Activated CD4-positive, alpha-beta memory T cell treated with anti-CD3 and anti-CD28 coated beads, Interleukin-2, amount 10 ng/mL, durations not matched to agents 7 days and 5 days (primary cell): ENCODE results near the gene FAM72A. TPM values are rescaled to one million over a fixed set of nuclear protein-coding genes. Genes with fewer than 3 reads are reported as not detected.
"Not testable (repeated sequence)": the region's sequence is repeated elsewhere in the genome, so short reads cannot be mapped to it uniquely, and the experiment has no call there.

Experiments
- CTCF ChIA-PET: fragments of 350-600 bp; sonication (Branson Sonifier 250); formaldehyde crosslinking; loops from one replicate; lab custom pipeline; 2021; ENCODE audit warnings: antibody characterized with exemption, inconsistent platforms; lab: Charles Lee
- POLR2A ChIA-PET: fragments of 350-600 bp; sonication (Branson Sonifier 250); formaldehyde crosslinking; loops from one replicate; lab custom pipeline; 2021; ENCODE audit warnings: antibody characterized with exemption; lab: Charles Lee
- DNase-seq: peaks from one replicate; pipeline ENCODE4 v3.0.0-alpha.2; 2020
- H3K27ac Mint-ChIP-seq: one replicate; pipeline ENCODE4 v1.8.0; 2021; ENCODE audit warnings: mild to moderate bottlenecking, mixed read lengths
- H3K27me3 Mint-ChIP-seq: one replicate; pipeline ENCODE4 v1.8.0; 2021; ENCODE audit warnings: mixed read lengths
- H3K36me3 Mint-ChIP-seq: one replicate; pipeline ENCODE4 v1.8.0; 2021; ENCODE audit warnings: low read depth, mixed read lengths
- H3K4me1 Mint-ChIP-seq: one replicate; pipeline ENCODE4 v1.8.0; 2021; ENCODE audit warnings: mixed read lengths
- H3K4me3 Mint-ChIP-seq: one replicate; pipeline ENCODE4 v1.8.0; 2021; ENCODE audit warnings: mild to moderate bottlenecking, mixed read lengths
- H3K9me3 Mint-ChIP-seq: one replicate; pipeline ENCODE4 v1.8.0; 2021; ENCODE audit warnings: mixed read lengths
- total RNA-seq, 2 experiments: library from RNA; stranded (reverse); gene quantifications; one replicate each; pipeline ENCODE4 v1.2.3, GENCODE V29; 2021

FAM72A gene
- total RNA-seq, 2 experiments from 2014 or later: 31.6 to 34.1 TPM

- DNase-seq, CTCF ChIA-PET, H3K4me3 Mint-ChIP-seq, H3K4me1 Mint-ChIP-seq, H3K9me3 Mint-ChIP-seq, POLR2A ChIA-PET, H3K36me3 Mint-ChIP-seq, H3K27ac Mint-ChIP-seq, H3K27me3 Mint-ChIP-seq: not testable (repeated sequence)
Measured at GRCh38 chr1:206196748-206197424, 5.8 kb downstream of the FAM72A start.

DNA sequence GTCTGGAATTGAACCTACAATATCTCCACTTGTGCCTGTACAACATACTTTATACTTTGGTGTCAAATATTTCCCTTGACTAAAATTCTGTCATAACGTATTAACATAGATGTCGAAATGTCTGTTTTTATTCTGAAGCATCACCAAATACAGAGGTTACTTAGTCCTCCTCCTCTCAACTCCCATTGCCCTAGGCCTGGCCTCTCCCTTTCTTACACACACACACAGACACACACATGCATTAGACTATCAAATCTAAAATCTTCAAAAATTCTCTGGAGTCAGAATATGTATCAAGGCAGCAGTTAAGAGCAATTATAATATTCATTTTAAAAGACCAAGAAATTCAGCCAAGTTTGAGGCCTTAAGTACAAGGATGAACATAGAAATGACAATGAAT is 7.5 kb downstream of the FAM72A start:
- H3K36me3 Mint-ChIP-seq, H3K27me3 Mint-ChIP-seq, H3K9me3 Mint-ChIP-seq, DNase-seq, CTCF ChIA-PET, H3K27ac Mint-ChIP-seq, POLR2A ChIA-PET, H3K4me3 Mint-ChIP-seq, H3K4me1 Mint-ChIP-seq: not testable (repeated sequence)

DNA sequence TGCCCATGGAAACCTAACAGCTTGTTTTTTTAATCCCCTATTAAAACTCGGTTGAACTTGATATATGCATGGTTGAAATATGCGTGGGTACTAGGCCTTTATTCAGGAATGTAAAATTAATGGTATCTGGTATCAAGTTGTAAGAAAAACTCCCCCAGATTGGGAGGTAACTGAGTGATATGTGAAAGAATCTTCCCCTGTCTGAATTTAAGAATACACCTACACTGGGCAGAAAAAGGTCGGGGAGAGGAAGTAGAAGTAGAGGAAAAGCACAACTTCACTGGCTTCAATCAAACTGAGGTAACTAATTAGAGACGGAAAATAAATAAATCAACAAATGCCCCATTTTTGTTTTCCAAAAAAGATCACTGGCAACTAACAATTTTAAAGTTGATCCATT is 15.8 kb downstream of the FAM72A start:
- POLR2A ChIA-PET: not testable (repeated sequence)

GRCh38 chr1:206185778-206186177 is 16.9 kb downstream of the FAM72A start:
- H3K9me3 Mint-ChIP-seq, POLR2A ChIA-PET, H3K4me1 Mint-ChIP-seq, H3K36me3 Mint-ChIP-seq, H3K27ac Mint-ChIP-seq, DNase-seq, H3K4me3 Mint-ChIP-seq, H3K27me3 Mint-ChIP-seq, CTCF ChIA-PET: not testable (repeated sequence)

More for the DNA sequence above, 15.8 kb downstream of the FAM72A start:
- H3K4me1 Mint-ChIP-seq, H3K27ac Mint-ChIP-seq, H3K27me3 Mint-ChIP-seq, CTCF ChIA-PET, H3K36me3 Mint-ChIP-seq, DNase-seq, H3K9me3 Mint-ChIP-seq, H3K4me3 Mint-ChIP-seq: not testable (repeated sequence)

DNA sequence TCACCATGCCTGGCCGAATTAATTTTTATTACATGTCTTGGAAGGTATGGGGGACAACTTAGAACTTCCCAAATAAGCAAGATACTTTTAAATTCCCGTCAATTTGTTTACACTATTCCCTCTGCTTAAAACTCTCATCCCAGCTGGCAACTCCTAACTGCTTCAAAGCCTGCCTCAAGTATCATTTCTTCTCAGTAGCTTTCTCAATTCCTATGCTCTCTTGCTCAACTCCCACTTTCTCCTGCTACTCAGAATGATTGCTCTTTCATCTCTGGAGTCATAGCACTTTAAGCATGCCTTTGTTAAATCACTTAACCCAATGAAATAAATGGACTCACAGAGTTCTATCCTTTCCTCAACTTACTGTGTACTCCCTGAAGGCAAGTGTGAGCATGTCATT is 18.9 kb downstream of the FAM72A start:
- H3K27ac Mint-ChIP-seq, H3K36me3 Mint-ChIP-seq, H3K9me3 Mint-ChIP-seq, DNase-seq, POLR2A ChIA-PET, H3K27me3 Mint-ChIP-seq, H3K4me3 Mint-ChIP-seq, H3K4me1 Mint-ChIP-seq, CTCF ChIA-PET: not testable (repeated sequence)

DNA sequence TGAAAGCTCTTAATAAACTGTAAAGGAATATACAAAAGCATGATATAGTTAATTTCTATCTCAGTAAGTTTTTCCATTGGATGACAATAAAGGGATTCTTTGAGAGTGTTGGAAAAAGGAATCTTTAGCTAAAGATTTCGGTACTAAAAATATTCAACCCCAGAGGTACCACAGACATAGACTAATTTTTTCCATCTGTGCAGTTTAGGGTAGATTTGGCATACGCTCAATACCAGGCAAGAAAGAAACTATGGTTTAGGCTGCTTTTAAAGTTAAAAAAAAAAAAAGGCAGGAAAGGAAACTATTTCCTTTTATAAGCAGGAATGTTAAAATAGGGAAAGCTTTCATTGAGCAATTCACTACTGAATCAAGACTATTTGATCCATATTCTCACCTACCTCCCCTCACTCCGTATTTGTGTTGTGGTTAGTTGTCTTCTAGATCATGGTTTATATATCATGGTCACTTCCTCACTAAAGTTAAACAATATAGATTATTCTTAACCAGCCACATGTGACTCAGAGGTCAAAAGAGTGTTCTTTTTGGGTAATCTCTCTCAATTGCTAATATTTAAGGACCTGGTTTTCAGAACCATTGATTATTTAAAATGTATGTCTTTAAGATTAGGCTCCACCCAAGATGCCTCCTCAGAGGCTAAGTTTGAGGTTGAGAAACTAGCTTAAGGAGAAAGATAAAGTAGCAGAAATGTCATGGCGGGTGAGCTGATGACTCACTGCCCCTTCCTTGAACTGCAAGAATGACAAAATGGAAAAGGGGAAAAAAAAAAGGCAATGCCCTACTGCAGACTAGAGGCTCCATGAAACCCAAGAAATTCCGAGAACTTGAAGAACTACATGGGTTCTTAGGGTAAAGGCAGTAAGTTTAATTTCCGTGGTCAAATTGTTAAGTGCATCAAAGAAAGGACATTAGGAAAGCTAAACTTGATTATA is 20.0 kb downstream of the FAM72A start:
- H3K36me3 Mint-ChIP-seq, H3K9me3 Mint-ChIP-seq, CTCF ChIA-PET, POLR2A ChIA-PET, DNase-seq, H3K4me3 Mint-ChIP-seq, H3K27ac Mint-ChIP-seq, H3K27me3 Mint-ChIP-seq, H3K4me1 Mint-ChIP-seq: not testable (repeated sequence)

DNA sequence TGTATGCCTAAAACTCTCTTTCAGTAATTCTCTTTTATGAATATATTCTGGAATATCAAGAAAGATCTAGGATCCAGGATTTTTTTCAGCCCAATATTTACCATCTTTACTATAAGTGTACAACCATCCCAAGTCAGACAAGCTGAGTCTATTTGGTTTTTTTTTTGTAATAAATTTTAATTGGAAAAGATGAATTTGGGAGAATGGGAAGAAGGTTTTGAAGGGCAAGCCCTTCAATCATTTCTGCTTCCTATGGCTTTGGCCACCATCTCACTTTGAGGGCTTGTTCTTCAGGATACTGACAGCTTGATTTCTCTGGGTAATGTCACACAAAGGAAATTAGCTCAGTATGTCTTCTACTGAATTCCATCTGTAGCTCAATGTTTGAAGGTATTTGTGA is 23.0 kb downstream of the FAM72A start:
- H3K36me3 Mint-ChIP-seq, H3K27me3 Mint-ChIP-seq, H3K4me1 Mint-ChIP-seq, H3K9me3 Mint-ChIP-seq, POLR2A ChIA-PET, H3K4me3 Mint-ChIP-seq, CTCF ChIA-PET, DNase-seq, H3K27ac Mint-ChIP-seq: not testable (repeated sequence)

DNA sequence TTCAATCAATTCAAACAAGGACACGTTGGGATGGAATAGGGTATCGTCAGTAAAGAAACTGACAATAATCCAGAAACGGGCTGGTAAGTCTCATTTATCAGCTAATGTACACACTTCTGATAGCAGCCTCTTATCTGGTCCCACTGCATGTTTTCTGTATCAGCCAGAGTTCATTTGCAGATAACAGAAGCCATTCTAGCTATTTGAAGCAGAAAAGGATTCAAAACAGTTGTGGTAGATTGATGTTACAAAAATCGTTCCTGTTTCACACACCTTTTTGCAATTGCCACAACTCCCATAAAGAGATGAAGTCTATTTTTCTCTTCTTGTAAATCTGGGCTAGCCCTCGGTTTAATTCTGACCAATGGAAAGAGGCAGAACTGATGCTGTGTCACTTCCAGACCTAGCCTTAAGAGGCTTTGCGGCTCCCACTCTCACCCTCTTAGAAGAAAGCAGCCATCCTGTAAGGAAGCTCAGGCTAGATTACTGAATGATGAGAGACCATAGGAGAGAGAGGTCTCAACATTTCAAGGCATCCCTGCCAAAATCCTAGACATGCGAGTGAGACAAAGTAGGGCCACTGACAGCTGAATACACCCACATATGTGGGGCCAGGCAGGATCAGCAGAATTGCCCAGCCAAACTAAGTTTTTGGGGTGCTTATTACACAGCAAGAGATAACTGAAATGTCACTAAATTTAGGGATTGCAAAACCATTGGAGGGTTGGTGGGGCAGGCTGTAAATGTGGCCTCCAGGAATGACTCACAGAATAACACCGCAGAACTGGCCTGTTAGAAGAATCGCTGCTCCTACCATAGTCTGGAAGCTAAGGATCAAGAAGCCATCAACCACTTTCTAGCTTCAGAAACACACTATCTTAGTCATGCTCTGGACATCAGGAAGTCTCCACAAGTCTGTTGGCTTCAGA is 24.3 kb downstream of the FAM72A start:
- H3K9me3 Mint-ChIP-seq, DNase-seq, H3K4me1 Mint-ChIP-seq, POLR2A ChIA-PET, H3K27ac Mint-ChIP-seq, CTCF ChIA-PET, H3K27me3 Mint-ChIP-seq, H3K4me3 Mint-ChIP-seq, H3K36me3 Mint-ChIP-seq: not testable (repeated sequence)

- H3K27ac Mint-ChIP-seq, CTCF ChIA-PET, H3K4me3 Mint-ChIP-seq, POLR2A ChIA-PET, DNase-seq, H3K4me1 Mint-ChIP-seq, H3K27me3 Mint-ChIP-seq, H3K9me3 Mint-ChIP-seq, H3K36me3 Mint-ChIP-seq: not testable (repeated sequence)
Measured at GRCh38 chr1:206176114-206176502, 26.5 kb downstream of the FAM72A start.

GRCh38 chr1:206175459-206176113 is 27.1 kb downstream of the FAM72A start:
- CTCF ChIA-PET, DNase-seq, H3K4me1 Mint-ChIP-seq, H3K9me3 Mint-ChIP-seq, H3K4me3 Mint-ChIP-seq, H3K36me3 Mint-ChIP-seq, POLR2A ChIA-PET, H3K27ac Mint-ChIP-seq, H3K27me3 Mint-ChIP-seq: not testable (repeated sequence)

DNA sequence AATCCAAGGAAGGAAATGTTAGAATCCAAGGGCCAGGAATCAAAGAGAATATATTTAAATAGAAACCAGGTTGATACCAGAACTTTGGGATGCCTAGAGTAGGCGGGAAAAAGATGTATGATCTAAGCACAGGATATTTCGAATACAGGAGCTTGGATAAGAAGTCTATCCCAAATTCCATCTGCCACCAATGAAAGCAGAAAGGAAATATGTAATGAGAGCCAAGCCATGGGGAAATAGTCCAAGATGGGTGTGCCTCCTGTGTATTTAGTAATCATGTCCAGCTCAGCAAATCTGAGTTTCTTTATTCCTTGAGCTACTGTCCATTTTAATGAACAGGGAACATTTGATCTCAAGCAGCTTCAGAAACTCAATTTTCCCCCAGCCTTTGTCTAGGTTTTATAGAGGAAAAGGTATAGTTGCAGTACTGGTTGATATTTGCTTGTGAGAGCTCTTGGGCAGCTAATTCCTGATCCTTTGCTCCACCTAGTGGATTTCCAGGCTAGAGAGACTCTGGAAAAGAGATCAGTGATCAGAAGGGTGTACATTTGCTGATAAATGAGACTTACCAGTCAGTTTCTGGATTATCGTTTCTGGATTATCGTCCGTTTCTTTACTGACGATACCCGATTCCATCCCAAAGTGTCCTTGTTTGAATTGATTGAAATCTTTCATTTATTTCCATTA is 28.3 kb downstream of the FAM72A start:
- H3K4me3 Mint-ChIP-seq, CTCF ChIA-PET, POLR2A ChIA-PET, H3K27ac Mint-ChIP-seq, H3K27me3 Mint-ChIP-seq, DNase-seq, H3K36me3 Mint-ChIP-seq, H3K9me3 Mint-ChIP-seq, H3K4me1 Mint-ChIP-seq: not testable (repeated sequence)

GRCh38 chr1:206173110-206173719 is 29.4 kb downstream of the FAM72A start:
- CTCF ChIA-PET, H3K4me1 Mint-ChIP-seq, H3K36me3 Mint-ChIP-seq, H3K27me3 Mint-ChIP-seq, H3K9me3 Mint-ChIP-seq, DNase-seq, POLR2A ChIA-PET, H3K27ac Mint-ChIP-seq, H3K4me3 Mint-ChIP-seq: not testable (repeated sequence)
